ENCODE results near the gene SMCR8. TPM values are rescaled to one million over a fixed set of nuclear protein-coding genes. Genes with fewer than 3 reads are reported as not detected.
"Not testable (repeated sequence)": the region's sequence is repeated elsewhere in the genome, so short reads cannot be mapped to it uniquely, and the experiment has no call there.

Gene SMCR8
- total and polyA plus RNA-seq, 9 donors: 6.3 to 10.2 (median 8.9) TPM

DNA sequence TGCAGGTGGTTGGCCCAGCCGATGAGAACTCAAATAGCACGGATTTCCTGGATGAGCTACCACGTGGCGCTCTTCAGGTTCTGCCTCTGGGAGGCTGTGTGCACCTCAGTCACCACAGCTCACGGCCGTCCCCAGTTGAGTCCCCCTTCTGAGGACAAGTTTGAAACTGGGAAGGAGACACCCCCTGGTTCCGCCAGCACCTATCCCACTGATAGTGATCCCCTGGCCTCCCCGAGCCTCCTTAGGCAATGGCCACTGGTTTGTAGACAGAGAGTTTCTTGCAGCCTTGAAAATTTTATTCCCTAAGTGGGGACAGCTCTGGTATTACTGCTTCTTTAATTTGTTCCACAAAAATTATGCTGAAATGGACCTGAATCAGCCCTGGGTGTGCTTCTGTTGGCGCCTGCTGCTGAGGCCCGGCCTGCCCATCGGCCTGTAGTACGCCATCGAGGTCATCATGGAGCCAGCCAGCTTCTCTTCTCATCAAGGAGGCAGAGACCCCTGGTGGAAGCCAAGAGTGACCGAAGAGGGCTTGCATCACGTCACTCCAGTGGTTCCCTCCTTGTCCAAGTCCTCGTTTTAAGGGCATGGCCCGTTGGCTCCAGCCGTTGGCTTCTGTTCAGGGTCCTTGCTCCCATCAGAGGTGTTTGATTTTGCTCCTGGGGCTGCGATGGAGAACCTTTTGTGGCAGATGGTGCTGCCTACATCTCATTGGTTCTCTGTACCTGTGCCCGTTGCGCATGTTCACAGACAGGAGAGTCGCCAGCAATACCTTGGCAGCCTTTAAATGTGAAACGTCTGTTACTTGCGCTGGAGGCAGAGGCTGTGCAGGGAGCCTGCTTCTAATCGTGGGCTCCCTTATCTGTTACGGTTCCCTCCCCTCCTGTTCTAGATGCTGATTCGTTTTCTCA lies 9.3 kb downstream of the SMCR8 start:
- no peaks in the 10 kb centered on the region for H3K9me3 ChIP-seq (replicated peaks; ENCODE audit: control insufficient read depth, low read depth, low read length)
- H3K4me3 ChIP-seq (ENCODE audit: low read length): no peak overlapping the region
- DNase-seq: no peak
- no peaks in the 10 kb centered on the region for H3K27me3 ChIP-seq (ENCODE audit: control insufficient read depth, insufficient read depth, low read length)
- 86% methylated on average over 21 of the region's 27 CpGs for WGBS (ENCODE audit: insufficient coverage)
- peaks cover 3% of the 10 kb centered on the region for H3K4me1 ChIP-seq (ENCODE audit: control insufficient read depth, insufficient read depth, low read length)
- H3K36me3 ChIP-seq (ENCODE audit: control insufficient read depth, insufficient read depth, low read length): peaks cover 76% of the 10 kb centered on the region
- no peak overlapping the region for H3K27ac ChIP-seq (ENCODE audit: low read length)

DNA sequence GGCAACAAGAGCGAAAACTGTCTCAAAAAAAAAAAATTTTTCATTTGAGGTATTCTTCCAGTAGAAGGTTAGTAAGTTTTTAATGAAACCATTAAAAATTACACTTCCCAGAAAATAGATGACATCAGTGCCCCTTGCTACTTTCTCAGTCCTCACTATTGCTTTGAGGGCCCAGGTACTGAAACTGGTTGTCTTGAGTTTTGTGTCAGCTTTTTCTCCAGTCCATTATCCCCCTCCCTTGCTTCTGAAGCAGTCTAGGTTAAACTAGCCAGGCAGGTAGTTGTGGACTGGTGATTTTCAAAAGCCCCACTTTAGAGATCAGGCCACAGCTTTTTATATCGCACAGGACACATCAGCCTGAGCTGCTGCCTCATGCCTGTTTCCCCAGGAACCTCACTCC lies 10.9 kb downstream of the SMCR8 start:
- WGBS (ENCODE audit: insufficient coverage): no CpG with 5 or more reads among the region's 2 CpGs
- Histone ChIP-seq H3K4me1 (ENCODE audit: control insufficient read depth, insufficient read depth, low read length) (no peaks in the 10 kb centered on the region), H3K36me3 (ENCODE audit: control insufficient read depth, insufficient read depth, low read length) (peaks cover 73% of the 10 kb centered on the region), H3K4me3 (ENCODE audit: low read length) (no peak overlapping the region), H3K9me3 (replicated peaks; ENCODE audit: control insufficient read depth, low read depth, low read length) (no peaks in the 10 kb centered on the region), H3K27me3 (ENCODE audit: control insufficient read depth, insufficient read depth, low read length) (no peaks in the 10 kb centered on the region), H3K27ac (ENCODE audit: low read length) (no peak overlapping the region)
- no peak for DNase-seq

DNA sequence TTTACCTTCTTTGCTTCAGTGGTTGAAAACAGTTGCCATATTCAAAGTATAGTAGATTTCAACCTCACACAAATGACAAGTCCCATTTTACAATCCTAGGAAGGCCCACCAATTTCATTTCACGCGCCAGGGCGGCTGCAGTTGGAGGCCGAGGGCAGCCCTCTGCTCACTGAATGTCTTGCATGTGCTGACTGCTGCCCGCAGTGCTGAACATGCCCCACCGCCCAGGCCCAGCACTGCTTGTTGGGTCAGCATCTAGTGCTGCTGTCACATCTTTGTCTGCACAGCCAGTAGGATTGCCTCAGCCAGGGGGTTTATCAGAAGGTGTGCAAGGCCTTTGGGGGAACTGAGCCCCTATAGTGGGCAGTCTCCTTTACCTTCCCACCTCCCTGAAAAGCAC lies 11.5 kb downstream of the SMCR8 start:
- Histone ChIP-seq H3K4me3 (ENCODE audit: low read length) (no peak overlapping the region), H3K36me3 (ENCODE audit: control insufficient read depth, insufficient read depth, low read length) (peaks cover 76% of the 10 kb centered on the region), H3K9me3 (replicated peaks; ENCODE audit: control insufficient read depth, low read depth, low read length) (no peaks in the 10 kb centered on the region), H3K27me3 (ENCODE audit: control insufficient read depth, insufficient read depth, low read length) (no peaks in the 10 kb centered on the region), H3K27ac (ENCODE audit: low read length) (no peak overlapping the region), H3K4me1 (ENCODE audit: control insufficient read depth, insufficient read depth, low read length) (no peaks in the 10 kb centered on the region)
- 93% methylated on average over 6 of the region's 6 CpGs for WGBS (ENCODE audit: insufficient coverage)
- no peak for DNase-seq

DNA sequence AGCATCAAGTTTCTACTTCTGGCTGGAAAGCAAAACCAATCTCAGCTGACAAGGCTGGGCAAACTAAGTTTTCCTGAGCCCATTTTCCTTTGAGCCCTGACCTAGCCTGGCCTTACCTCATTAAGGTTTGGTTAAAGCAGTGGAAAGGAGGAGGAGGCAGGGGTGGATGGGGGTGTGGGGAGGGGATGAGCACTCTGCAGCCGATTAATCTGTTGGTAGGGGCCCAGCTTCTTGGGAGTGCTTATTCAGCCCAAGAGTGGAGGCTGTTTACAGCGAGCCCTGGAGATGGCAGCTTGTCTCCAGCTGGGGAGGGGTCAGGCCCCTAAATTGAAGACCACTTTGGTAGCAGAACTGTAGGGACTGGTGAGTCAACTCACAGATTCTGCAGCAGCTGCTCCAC lies 12.0 kb downstream of the SMCR8 start:
- no peaks in the 10 kb centered on the region for H3K9me3 ChIP-seq (replicated peaks; ENCODE audit: control insufficient read depth, low read depth, low read length)
- no peak overlapping the region for H3K4me3 ChIP-seq (ENCODE audit: low read length)
- no peaks in the 10 kb centered on the region for H3K27me3 ChIP-seq (ENCODE audit: control insufficient read depth, insufficient read depth, low read length)
- peaks cover 79% of the 10 kb centered on the region for H3K36me3 ChIP-seq (ENCODE audit: control insufficient read depth, insufficient read depth, low read length)
- no peaks in the 10 kb centered on the region for H3K4me1 ChIP-seq (ENCODE audit: control insufficient read depth, insufficient read depth, low read length)
- no peak overlapping the region for H3K27ac ChIP-seq (ENCODE audit: low read length)
- no peak for DNase-seq
- 50% methylated on average over 1 of the region's 2 CpGs for WGBS (ENCODE audit: insufficient coverage)

DNA sequence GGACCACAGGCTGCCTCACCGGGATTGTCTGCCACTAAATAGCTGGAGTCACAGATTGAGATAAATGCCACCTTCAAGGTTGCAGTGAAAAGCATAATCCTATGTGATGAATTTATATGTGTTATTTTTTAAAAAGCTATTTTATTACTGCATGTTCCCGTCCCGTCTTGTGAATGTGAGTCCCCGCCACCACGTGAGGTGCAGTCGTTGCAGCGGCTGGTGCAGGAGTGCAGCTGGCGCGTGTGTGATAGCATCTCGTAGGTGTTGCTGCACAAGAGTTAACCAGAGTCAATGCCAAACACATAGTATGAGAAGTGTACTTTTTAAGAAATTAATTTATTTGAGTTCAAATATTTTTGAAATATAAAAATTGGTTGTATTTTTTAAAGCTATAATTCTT lies 12.5 kb downstream of the SMCR8 start:
- WGBS (ENCODE audit: insufficient coverage): 71% methylated on average over 3 of the region's 10 CpGs
- no peaks in the 10 kb centered on the region for H3K9me3 ChIP-seq (replicated peaks; ENCODE audit: control insufficient read depth, low read depth, low read length)
- peaks cover 78% of the 10 kb centered on the region for H3K36me3 ChIP-seq (ENCODE audit: control insufficient read depth, insufficient read depth, low read length)
- no peak overlapping the region for H3K4me3 ChIP-seq (ENCODE audit: low read length)
- no peak for DNase-seq
- no peaks in the 10 kb centered on the region for H3K27me3 ChIP-seq (ENCODE audit: control insufficient read depth, insufficient read depth, low read length)
- no peaks in the 10 kb centered on the region for H3K4me1 ChIP-seq (ENCODE audit: control insufficient read depth, insufficient read depth, low read length)
- H3K27ac ChIP-seq (ENCODE audit: low read length): no peak overlapping the region

DNA sequence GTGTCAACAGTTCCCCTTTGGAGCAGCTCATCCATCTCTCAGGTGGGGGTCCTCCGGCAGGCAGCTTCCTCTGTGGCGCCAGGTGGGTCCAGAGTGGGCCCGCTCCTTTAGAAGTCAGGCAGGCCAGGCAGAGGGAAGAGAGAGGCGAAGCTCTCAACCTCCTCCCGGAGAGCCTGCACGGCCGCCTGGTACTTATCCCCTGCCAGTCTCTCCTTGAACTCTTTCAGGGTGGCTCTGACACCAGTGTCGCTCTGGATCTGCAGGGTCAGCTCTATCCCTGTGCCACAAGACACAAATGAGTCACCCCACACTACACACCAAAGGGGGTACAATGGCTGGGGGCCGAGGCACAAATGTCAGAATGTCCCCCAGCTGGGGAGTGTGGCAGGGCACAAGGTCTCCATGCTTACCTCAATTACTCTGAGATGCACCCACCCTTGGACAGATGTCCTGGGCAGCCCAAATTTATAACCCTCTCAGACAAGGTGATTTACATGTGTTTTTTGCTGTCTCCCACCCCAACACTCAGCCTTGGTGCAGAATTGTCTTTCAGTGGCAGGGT lies 13.6 kb downstream of the SMCR8 start:
- WGBS (ENCODE audit: insufficient coverage): 92% methylated on average over 8 of the region's 9 CpGs
- Histone ChIP-seq H3K27me3 (ENCODE audit: control insufficient read depth, insufficient read depth, low read length) (no peaks in the 10 kb centered on the region), H3K4me3 (ENCODE audit: low read length) (no peak overlapping the region), H3K27ac (ENCODE audit: low read length) (no peak overlapping the region), H3K36me3 (ENCODE audit: control insufficient read depth, insufficient read depth, low read length) (peaks cover 70% of the 10 kb centered on the region), H3K9me3 (replicated peaks; ENCODE audit: control insufficient read depth, low read depth, low read length) (no peaks in the 10 kb centered on the region), H3K4me1 (ENCODE audit: control insufficient read depth, insufficient read depth, low read length) (no peaks in the 10 kb centered on the region)
- DNase-seq: no peak

DNA sequence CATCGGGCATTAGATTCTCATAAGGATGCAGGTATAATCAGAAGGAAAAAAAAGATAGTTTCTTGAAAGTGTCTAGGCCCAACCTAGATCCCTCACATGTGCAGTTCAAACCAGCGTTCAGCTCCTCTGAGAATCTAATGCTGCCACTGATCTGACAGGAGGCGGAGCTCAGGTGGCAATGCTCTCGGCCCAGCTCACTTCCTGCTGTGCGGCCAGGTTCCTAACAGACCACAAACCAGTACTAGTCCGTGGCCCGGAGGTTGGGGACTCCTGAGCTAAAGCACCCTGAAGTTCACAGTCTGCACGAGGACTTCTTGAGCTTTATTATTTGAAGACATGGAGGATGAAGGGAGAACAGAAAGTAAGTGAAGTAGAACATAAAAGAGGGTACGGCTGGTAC lies 16.8 kb downstream of the SMCR8 start:
- Histone ChIP-seq H3K4me3 (ENCODE audit: low read length) (no peak overlapping the region), H3K4me1 (ENCODE audit: control insufficient read depth, insufficient read depth, low read length) (no peaks in the 10 kb centered on the region), H3K27ac (ENCODE audit: low read length) (no peak overlapping the region), H3K36me3 (ENCODE audit: control insufficient read depth, insufficient read depth, low read length) (peaks cover 66% of the 10 kb centered on the region), H3K27me3 (ENCODE audit: control insufficient read depth, insufficient read depth, low read length) (no peaks in the 10 kb centered on the region), H3K9me3 (replicated peaks; ENCODE audit: control insufficient read depth, low read depth, low read length) (no peaks in the 10 kb centered on the region)
- DNase-seq: no peak
- 83% methylated on average over 4 of the region's 9 CpGs for WGBS (ENCODE audit: insufficient coverage)

DNA sequence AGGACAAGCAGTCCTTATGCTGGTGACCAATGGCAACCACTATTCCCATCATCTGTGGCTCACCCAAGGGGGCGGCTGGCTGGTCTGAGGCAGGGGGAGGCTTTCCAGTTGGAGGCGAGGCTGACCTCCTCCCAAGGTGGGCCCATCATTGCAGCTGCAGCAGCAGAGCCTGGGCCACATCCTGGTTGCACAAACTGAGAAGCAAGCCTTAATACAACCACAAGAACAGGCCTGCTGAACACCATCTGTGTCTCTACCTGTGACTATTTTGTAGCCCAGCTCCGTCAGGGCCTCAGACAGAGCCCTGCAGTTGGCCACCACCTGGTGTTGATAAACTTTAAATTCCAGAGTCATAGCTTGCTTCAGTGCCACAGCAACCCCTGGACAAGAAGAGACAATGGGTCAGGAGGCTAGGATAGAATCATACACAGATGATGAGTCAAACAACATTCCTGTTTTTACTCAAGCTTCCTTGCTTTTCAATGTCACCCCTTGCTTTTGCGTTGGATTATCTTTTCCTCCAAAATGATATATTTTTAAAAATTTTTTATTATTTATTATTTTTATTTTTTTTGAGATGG lies 17.9 kb downstream of the SMCR8 start:
- H3K27me3 ChIP-seq (ENCODE audit: control insufficient read depth, insufficient read depth, low read length): no peaks in the 10 kb centered on the region
- WGBS (ENCODE audit: insufficient coverage): no CpG with 5 or more reads among the region's 4 CpGs
- peaks cover 62% of the 10 kb centered on the region for H3K36me3 ChIP-seq (ENCODE audit: control insufficient read depth, insufficient read depth, low read length)
- H3K4me3 ChIP-seq (ENCODE audit: low read length): no peak overlapping the region
- no peaks in the 10 kb centered on the region for H3K9me3 ChIP-seq (replicated peaks; ENCODE audit: control insufficient read depth, low read depth, low read length)
- H3K4me1 ChIP-seq (ENCODE audit: control insufficient read depth, insufficient read depth, low read length): no peaks in the 10 kb centered on the region
- no peak overlapping the region for H3K27ac ChIP-seq (ENCODE audit: low read length)
- no peak for DNase-seq

DNA sequence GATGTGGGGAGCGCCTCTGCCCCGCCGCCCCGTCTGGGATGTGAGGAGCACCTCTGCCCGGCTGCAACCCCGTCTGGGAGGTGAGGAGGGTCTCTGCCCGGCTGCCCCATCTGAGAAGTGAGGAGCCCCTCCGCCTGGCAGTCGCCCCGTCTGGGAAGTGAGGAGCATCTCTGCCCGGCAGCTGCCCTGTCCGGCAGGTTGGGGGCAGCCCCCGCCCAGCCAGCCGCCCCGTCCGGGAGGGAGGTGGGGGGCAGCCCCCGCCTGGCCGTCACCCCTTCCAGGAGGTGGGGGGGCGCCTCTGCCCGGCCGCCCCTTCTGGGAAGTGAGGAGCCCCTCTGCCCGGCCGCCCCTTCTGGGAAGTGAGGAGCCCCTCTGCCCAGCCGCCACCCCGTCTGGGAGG lies 23.1 kb downstream of the SMCR8 start:
- H3K36me3 ChIP-seq (ENCODE audit: control insufficient read depth, insufficient read depth, low read length): peaks cover 60% of the 10 kb centered on the region

DNA sequence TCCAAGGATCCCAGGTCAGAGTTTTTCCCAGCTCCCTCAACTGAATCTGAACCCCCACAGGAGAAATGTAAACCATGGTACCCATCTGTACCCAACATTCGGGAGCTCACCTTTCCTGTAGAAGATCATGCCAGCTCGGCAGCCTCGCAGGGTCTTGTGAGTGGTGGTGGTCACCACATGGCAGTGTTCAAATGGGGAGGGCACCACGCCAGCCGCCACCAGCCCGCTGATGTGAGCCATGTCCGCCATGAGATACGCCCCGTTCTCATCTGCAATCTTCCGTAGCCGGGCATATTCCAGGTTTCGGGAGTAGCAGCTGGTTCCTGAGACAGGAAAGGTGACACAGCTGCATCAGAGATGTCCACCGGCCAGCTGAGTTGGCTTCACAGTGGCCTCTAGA lies 24.8 kb downstream of the SMCR8 start:
- no peak for DNase-seq
- Histone ChIP-seq H3K9me3 (replicated peaks; ENCODE audit: control insufficient read depth, low read depth, low read length) (no peaks in the 10 kb centered on the region), H3K4me1 (ENCODE audit: control insufficient read depth, insufficient read depth, low read length) (no peaks in the 10 kb centered on the region), H3K36me3 (ENCODE audit: control insufficient read depth, insufficient read depth, low read length) (peaks cover 55% of the 10 kb centered on the region), H3K27me3 (ENCODE audit: control insufficient read depth, insufficient read depth, low read length) (no peaks in the 10 kb centered on the region), H3K4me3 (ENCODE audit: low read length) (no peak overlapping the region), H3K27ac (ENCODE audit: low read length) (no peak overlapping the region)
- 90% methylated on average over 12 of the region's 13 CpGs for WGBS (ENCODE audit: insufficient coverage)

More for the DNA sequence above, 23.1 kb downstream of the SMCR8 start:
- H3K4me3 ChIP-seq (ENCODE audit: low read length); DNase-seq; H3K4me1 ChIP-seq (ENCODE audit: control insufficient read depth, insufficient read depth, low read length); H3K27me3 ChIP-seq (ENCODE audit: control insufficient read depth, insufficient read depth, low read length); H3K9me3 ChIP-seq (replicated peaks; ENCODE audit: control insufficient read depth, low read depth, low read length); H3K27ac ChIP-seq (ENCODE audit: low read length): not testable (repeated sequence)
- WGBS (ENCODE audit: insufficient coverage): 96% methylated on average over 17 of the region's 25 CpGs

All from muscle of leg (tissue), 11 donors.